AG09309 (cell line): ENCODE results near the gene CXCL5.

ENCODE experiments used
- DNase-seq: peaks from one replicate; pipeline ENCODE4 v3.0.0-alpha.2; 2010; ENCODE audit warnings: low read depth
- H3K4me3 ChIP-seq: 2 replicates; pipeline ENCODE4 v1.5.1; 2011; ENCODE audit warnings: mild to moderate bottlenecking, low read depth, low read length, moderate library complexity; ENCODE audit not compliant: control insufficient read depth
- CTCF ChIP-seq: IDR thresholded peaks from 2 replicates; pipeline ENCODE4 v1.5.1; 2011; ENCODE audit warnings: mild to moderate bottlenecking, low read depth, low read length, inconsistent platforms; ENCODE audit not compliant: insufficient read depth, control insufficient read depth; ENCODE audit errors: missing control alignments

Gene CXCL5

GRCh38 chr4:74041418-74041817 lies 42.9 kb upstream of the CXCL5 start:
- no peak overlapping the region for H3K4me3 ChIP-seq
- no peak for TF ChIP-seq CTCF
- no peak for DNase-seq

- H3K4me3 ChIP-seq: peak overlapping the region; percentile 96
- no peak for DNase-seq
- TF ChIP-seq CTCF: no peak
Measured at GRCh38 chr4:74039315-74039763, 40.9 kb upstream of the CXCL5 start.

- no peak for DNase-seq
- peak; percentile 31 for TF ChIP-seq CTCF
- peak within 1 kb of the TSS; percentile 96 for H3K4me3 ChIP-seq
Measured at GRCh38 chr4:74038425-74039314, 40.2 kb upstream of the CXCL5 start, which contains the start of gene CXCL3. CXCL3 (minus strand) TSS chr4:74038689; CDS start chr4:74038611, 78 bp downstream.

- H3K4me3 ChIP-seq: peak overlapping the region; percentile 96
- TF ChIP-seq CTCF: no peak
- no peak for DNase-seq
Measured at GRCh38 chr4:74038086-74038424, 39.6 kb upstream of the CXCL5 start.

- TF ChIP-seq CTCF: no peak
- DNase-seq: no peak
- no peak overlapping the region for H3K4me3 ChIP-seq
Measured at GRCh38 chr4:74037076-74037955, 38.8 kb upstream of the CXCL5 start.

GRCh38 chr4:74033739-74034138 lies 35.3 kb upstream of the CXCL5 start:
- no peak overlapping the region for H3K4me3 ChIP-seq
- DNase-seq: no peak
- no peak for TF ChIP-seq CTCF
